ENCODE results near the gene SYP. TPM values are rescaled to one million over a fixed set of nuclear protein-coding genes. Genes with fewer than 3 reads are reported as not detected.
"Not testable (repeated sequence)": the region's sequence is repeated elsewhere in the genome, so short reads cannot be mapped to it uniquely, and the experiment has no call there.

The SYP gene
- total and polyA plus RNA-seq, 2 donors (not counting 1 experiment from before 2014, with no cell fraction given), result 1.2 to 1.6 TPM

- no peak overlapping the region for H3K4me3 Mint-ChIP-seq
- DNase-seq (no peak), ATAC-seq (ENCODE audit: low read depth) (no peak)
- Histone ChIP-seq H3K27me3 (replicated peaks in 1 of 4; ENCODE audit: control extremely low read depth in 1 of 4, control insufficient read depth in 3 of 4, insufficient read depth in 4 of 4, low read length in 3 of 4) (no peaks in the 10 kb centered on the region), H4K20me1 (ENCODE audit: control insufficient read depth, insufficient read depth, low read length, poor library complexity, severe bottlenecking) (no peaks in the 10 kb centered on the region), H3K9ac (ENCODE audit: low read length) (no peak overlapping the region), H2AFZ (ENCODE audit: insufficient read depth, low read depth, low read length, poor library complexity, severe bottlenecking) (no peak overlapping the region), H3K4me3 (ENCODE audit: control extremely low read depth in 1 of 5, extremely low read depth in 1 of 5, insufficient read depth in 1 of 5, low read depth in 2 of 5, low read length in 4 of 5) (no peak overlapping the region), H3K4me1 (ENCODE audit: control insufficient read depth in 2 of 2, insufficient read depth in 2 of 2, low read length in 2 of 2) (no peaks in the 10 kb centered on the region), H3K79me2 (ENCODE audit: control insufficient read depth, insufficient read depth, low read length) (no peaks in the 10 kb centered on the region), H3K4me2 (replicated peaks; ENCODE audit: low read depth, low read length, poor library complexity, severe bottlenecking) (no peak overlapping the region), H3K9me3 (ENCODE audit: control extremely low read depth in 1 of 3, control insufficient read depth in 2 of 3, insufficient read depth in 1 of 3, low read length in 2 of 3) (no peaks in the 10 kb centered on the region), H3K27ac (ENCODE audit: low read length in 2 of 2) (no peak overlapping the region), H3K36me3 (replicated peaks in 1 of 2; ENCODE audit: control extremely low read depth in 1 of 2, control insufficient read depth in 1 of 2, extremely low read depth in 1 of 2, insufficient read depth in 2 of 2, low read length in 1 of 2) (no peaks in the 10 kb centered on the region)
- no peaks in the 10 kb centered on the region for H3K27me3 Mint-ChIP-seq
- H3K9me3 Mint-ChIP-seq (ENCODE audit: insufficient read depth), result no peaks in the 10 kb centered on the region
- ChIA-PET POLR2A (no interaction called here), CTCF (no interaction called here)
- H3K27ac Mint-ChIP-seq, result no peak overlapping the region
- intact Hi-C loops (cut with micrococcal nuclease), result no loop called here
- 100% methylated on average over 2 of the region's 8 CpGs for WGBS (ENCODE audit: insufficient coverage)
- H3K4me1 Mint-ChIP-seq, result no peaks in the 10 kb centered on the region
- TF ChIP-seq EZH2 (IDR thresholded peaks at IDR 0.05; ENCODE audit: borderline replicate concordance, insufficient read depth, low read depth, low read length, poor library complexity, severe bottlenecking) (no peak), CTCF (IDR thresholded peaks at IDR 0.05) (no peak)
Measured at GRCh38 chrX:49147282-49147681, 52.7 kb downstream of the SYP start.

GRCh38 chrX:49143154-49143553 lies 56.8 kb downstream of the SYP start:
- H3K4me1 Mint-ChIP-seq; H3K27ac ChIP-seq (ENCODE audit: low read length in 2 of 2); POLR2A ChIA-PET; H3K4me3 Mint-ChIP-seq; H3K79me2 ChIP-seq (ENCODE audit: control insufficient read depth, insufficient read depth, low read length); H3K4me1 ChIP-seq (ENCODE audit: control insufficient read depth in 2 of 2, insufficient read depth in 2 of 2, low read length in 2 of 2); H4K20me1 ChIP-seq (ENCODE audit: control insufficient read depth, insufficient read depth, low read length, poor library complexity, severe bottlenecking); H3K27me3 Mint-ChIP-seq; H3K4me3 ChIP-seq (ENCODE audit: control extremely low read depth in 1 of 5, extremely low read depth in 1 of 5, insufficient read depth in 1 of 5, low read depth in 2 of 5, low read length in 4 of 5); H3K4me2 ChIP-seq (replicated peaks; ENCODE audit: low read depth, low read length, poor library complexity, severe bottlenecking); intact Hi-C loops (cut with micrococcal nuclease); H3K9me3 Mint-ChIP-seq (ENCODE audit: insufficient read depth); H3K27ac Mint-ChIP-seq; H3K27me3 ChIP-seq (replicated peaks in 1 of 4; ENCODE audit: control extremely low read depth in 1 of 4, control insufficient read depth in 3 of 4, insufficient read depth in 4 of 4, low read length in 3 of 4); ATAC-seq (ENCODE audit: low read depth); H3K36me3 ChIP-seq (replicated peaks in 1 of 2; ENCODE audit: control extremely low read depth in 1 of 2, control insufficient read depth in 1 of 2, extremely low read depth in 1 of 2, insufficient read depth in 2 of 2, low read length in 1 of 2); H2AFZ ChIP-seq (ENCODE audit: insufficient read depth, low read depth, low read length, poor library complexity, severe bottlenecking); DNase-seq; H3K9ac ChIP-seq (ENCODE audit: low read length): not testable (repeated sequence)
- CTCF ChIA-PET, result interaction anchor here (1.4 kb wide), 2 partner anchors 12 to 24 kb away, joined by 3 to 4 read pairs; no protein-coding TSS in a partner anchor
- peaks cover 0 to 13% (median 13%) of the 10 kb centered on the region in 3 donors for H3K9me3 ChIP-seq (ENCODE audit: control extremely low read depth in 1 of 3, control insufficient read depth in 2 of 3, insufficient read depth in 1 of 3, low read length in 2 of 3)
- no CpG with 5 or more reads among the region's 7 CpGs for WGBS (ENCODE audit: insufficient coverage)

Measured in B cell (primary cell).